ENCODE data around the gene AIF1. TPM values are rescaled to one million over a fixed set of nuclear protein-coding genes. Genes with fewer than 3 reads are reported as not detected.

Gene AIF1
- total RNA-seq, 1 donor from 2014 or later: not detected

GRCh38 chr6:31639043-31639442 is 24.0 kb downstream of the AIF1 start:
- no peak overlapping the region for H3K27ac Mint-ChIP-seq (ENCODE audit: unreplicated experiment)
- H3K36me3 Mint-ChIP-seq (ENCODE audit: low read depth): peaks cover 32% of the 10 kb centered on the region
- no peak for DNase-seq (ENCODE audit: low read depth, low spot score)
- no peaks in the 10 kb centered on the region for H3K9me3 Mint-ChIP-seq
- peak overlapping the region; percentile 1 for H3K4me3 Mint-ChIP-seq
- peaks cover 1% of the 10 kb centered on the region for H3K4me1 Mint-ChIP-seq
- no peak for TF ChIP-seq CTCF (conservative IDR thresholded peaks at IDR 0.05)
- H3K27me3 Mint-ChIP-seq (ENCODE audit: low read depth): peaks cover 3% of the 10 kb centered on the region

GRCh38 chr6:31639449-31639861 is 24.4 kb downstream of the AIF1 start:
- H3K36me3 Mint-ChIP-seq (ENCODE audit: low read depth): peaks cover 30% of the 10 kb centered on the region

GRCh38 chr6:31640612-31641011 is 25.6 kb downstream of the AIF1 start:
- no peak for TF ChIP-seq CTCF (conservative IDR thresholded peaks at IDR 0.05)
- H3K4me1 Mint-ChIP-seq: no peaks in the 10 kb centered on the region
- H3K9me3 Mint-ChIP-seq: no peaks in the 10 kb centered on the region
- peaks cover 3% of the 10 kb centered on the region for H3K27me3 Mint-ChIP-seq (ENCODE audit: low read depth)
- H3K27ac Mint-ChIP-seq (ENCODE audit: unreplicated experiment): no peak overlapping the region
- DNase-seq (ENCODE audit: low read depth, low spot score): no peak
- peak overlapping the region; percentile 56 for H3K4me3 Mint-ChIP-seq
- peaks cover 32% of the 10 kb centered on the region for H3K36me3 Mint-ChIP-seq (ENCODE audit: low read depth)

More at GRCh38 chr6:31639449-31639861, 24.4 kb downstream of the AIF1 start:
- H3K27me3 Mint-ChIP-seq (ENCODE audit: low read depth): peaks cover 3% of the 10 kb centered on the region
- DNase-seq (ENCODE audit: low read depth, low spot score): no peak
- peak overlapping the region; percentile 15 for H3K4me3 Mint-ChIP-seq
- no peak for TF ChIP-seq CTCF (conservative IDR thresholded peaks at IDR 0.05)
- no peaks in the 10 kb centered on the region for H3K4me1 Mint-ChIP-seq
- H3K9me3 Mint-ChIP-seq: no peaks in the 10 kb centered on the region
- H3K27ac Mint-ChIP-seq (ENCODE audit: unreplicated experiment): no peak overlapping the region

- Mint-ChIP-seq H3K36me3 (ENCODE audit: low read depth) (peaks cover 34% of the 10 kb centered on the region), H3K27me3 (ENCODE audit: low read depth) (peaks cover 3% of the 10 kb centered on the region), H3K4me1 (no peaks in the 10 kb centered on the region), H3K27ac (ENCODE audit: unreplicated experiment) (no peak overlapping the region), H3K9me3 (no peaks in the 10 kb centered on the region), H3K4me3 (peak overlapping the region; percentile 13)
- no peak for TF ChIP-seq CTCF (conservative IDR thresholded peaks at IDR 0.05)
- DNase-seq (ENCODE audit: low read depth, low spot score): no peak
These were observed 26.3 kb downstream of the AIF1 start for GRCh38 chr6:31641370-31641769.

- Mint-ChIP-seq H3K4me1 (no peaks in the 10 kb centered on the region), H3K9me3 (no peaks in the 10 kb centered on the region), H3K27ac (ENCODE audit: unreplicated experiment) (no peak overlapping the region), H3K4me3 (no peak overlapping the region), H3K27me3 (ENCODE audit: low read depth) (no peaks in the 10 kb centered on the region), H3K36me3 (ENCODE audit: low read depth) (peaks cover 27% of the 10 kb centered on the region)
- no peak for TF ChIP-seq CTCF (conservative IDR thresholded peaks at IDR 0.05)
- no peak for DNase-seq (ENCODE audit: low read depth, low spot score)
These were observed 27.9 kb downstream of the AIF1 start for GRCh38 chr6:31642798-31643570.
